Testis (tissue), 3 donors: Measurements from ENCODE around the gene GPC6. TPM values are rescaled to one million over a fixed set of nuclear protein-coding genes. Genes with fewer than 3 reads are reported as not detected.

Experiments used
- DNase-seq: peaks from one replicate; pipeline ENCODE4 v3.0.0-alpha.2; 2019
- H3K27ac ChIP-seq, 2 donors: fragments of 200-600 bp; sonication (generic); one replicate each; pipeline ENCODE4 v1.5.1; 2019
- H3K27me3 ChIP-seq: fragments of 200-600 bp; sonication (generic); one replicate; pipeline ENCODE4 v1.5.1; 2019
- H3K36me3 ChIP-seq: fragments of 200-600 bp; sonication (generic); one replicate; pipeline ENCODE4 v1.5.1; 2017; ENCODE audit warnings: low read depth; ENCODE audit errors: missing control alignments
- H3K4me1 ChIP-seq: fragments of 200-600 bp; sonication (generic); one replicate; pipeline ENCODE4 v1.5.1; 2019
- H3K4me3 ChIP-seq, 2 donors: fragments of 200-600 bp; sonication (generic); one replicate each; pipeline ENCODE4 v1.5.1; 2017 to 2019
- H3K9me3 ChIP-seq: fragments of 200-600 bp; sonication (generic); one replicate; pipeline ENCODE4 v1.5.1; 2017
- CTCF ChIP-seq, 3 experiments: fragments of 450-650 bp in 2 of 3; fragments of 200-600 bp in 1 of 3; sonication (generic) in 1 of 3; IDR thresholded peaks; one replicate each; pipeline ENCODE4 v1.5.1; 2016 to 2019; ENCODE audit warnings: antibody characterized with exemption in 3 of 3, mild to moderate bottlenecking in 2 of 3, moderate library complexity in 1 of 3
- POLR2A ChIP-seq: fragments of 450-650 bp; IDR thresholded peaks from one replicate; pipeline ENCODE4 v1.6.1; 2017; ENCODE audit warnings: antibody characterized with exemption, mild to moderate bottlenecking, moderate library complexity
- WGBS, 2 donors: methylation state at CpG; one replicate each; pipeline ENCODE4 v1.1.5; 2018; 5-methylcytosine and 5-hydroxymethylcytosine counted together
- intact Hi-C: fragments of 100-400 bp; cut with DNase I; formaldehyde crosslinking; loops from one replicate; pipeline ENCODE4 v1.15.1; 2023; ENCODE audit warnings: low total_unique reads
- polyA plus RNA-seq: library from polyadenylated mRNA; stranded (reverse); fragments of 350-450 nt; fragmentation: Illumina TruSeq; extraction: RNeasy Lipid Tissue Mini Kit (QIAGEN cat#74804); gene quantifications from one replicate; pipeline ENCODE4 v1.2.3, GENCODE V29; 2014; ENCODE audit warnings: low read depth, low replicate concordance; ENCODE audit not compliant: insufficient read depth
- total RNA-seq, 2 donors: library from RNA; depleted of rRNA; stranded (reverse); fragments of >200 nt; gene quantifications; one replicate each; pipeline ENCODE4 v1.2.3, GENCODE V29; 2016

The GPC6 gene
- total and polyA plus RNA-seq, 3 donors from 2014 or later, result 2.2 to 6.9 (median 4.3) TPM

DNA sequence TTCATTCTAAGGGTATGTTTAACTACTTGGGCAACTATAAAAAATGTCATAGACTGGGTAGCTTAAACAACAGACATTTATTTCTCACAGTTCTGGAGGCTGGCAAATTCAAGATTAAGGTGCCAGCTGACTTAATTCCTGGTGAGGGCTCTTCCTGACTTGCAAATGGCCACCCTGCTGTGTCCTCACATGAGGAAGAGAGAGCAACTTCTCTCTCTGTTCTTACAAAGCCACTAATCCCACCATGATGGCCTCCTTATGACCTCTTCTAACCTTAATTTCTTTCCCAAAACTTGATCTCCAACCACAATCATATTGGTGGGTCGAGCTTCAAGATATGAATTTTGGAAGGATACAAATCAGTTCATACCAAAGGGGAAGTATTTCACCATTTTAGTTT is 853.9 kb downstream of the GPC6 start:
- Histone ChIP-seq H3K36me3 (no peaks in the 10 kb centered on the region), H3K4me1 (no peaks in the 10 kb centered on the region), H3K4me3 (no peak overlapping the region), H3K27ac (no peak overlapping the region), H3K27me3 (no peaks in the 10 kb centered on the region), H3K9me3 (no peaks in the 10 kb centered on the region)
- TF ChIP-seq CTCF (IDR thresholded peaks at IDR 0.05), result no peak
- TF ChIP-seq POLR2A, result no peak
- intact Hi-C loops, result no loop called here
- 89 to 92% methylated on average over 1 of the region's 1 CpG for WGBS, 2 donors
- DNase-seq, result no peak

DNA sequence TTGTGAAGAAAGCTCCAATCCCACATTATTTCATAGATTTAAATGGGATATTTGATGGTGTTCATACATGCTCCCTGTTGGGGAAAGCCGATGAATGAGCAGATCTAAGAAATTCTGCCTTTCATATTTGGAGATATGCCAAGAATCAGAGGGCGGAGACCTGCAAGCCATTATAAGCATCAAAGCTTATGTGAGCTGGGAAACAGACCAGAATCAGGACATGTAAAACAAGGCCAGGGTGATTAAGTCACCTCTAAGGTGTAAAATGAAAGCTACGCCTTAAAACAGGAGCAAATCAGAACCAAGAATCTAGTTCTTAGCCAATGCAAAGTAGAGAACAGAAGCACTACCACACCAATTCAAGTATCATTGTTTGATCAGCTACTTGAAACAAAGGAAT is 860.5 kb downstream of the GPC6 start:
- H3K4me3 ChIP-seq, result no peak overlapping the region
- TF ChIP-seq CTCF (IDR thresholded peaks at IDR 0.05) (no peak), POLR2A (no peak)
- H3K9me3 ChIP-seq, result no peaks in the 10 kb centered on the region
- H3K27ac ChIP-seq, result no peak overlapping the region
- H3K36me3 ChIP-seq, result no peaks in the 10 kb centered on the region
- 86 to 90% methylated on average over 3 of the region's 3 CpGs for WGBS, 2 donors
- DNase-seq, result no peak
- H3K27me3 ChIP-seq, result no peaks in the 10 kb centered on the region
- intact Hi-C loops, result no loop called here
- H3K4me1 ChIP-seq, result no peaks in the 10 kb centered on the region

GRCh38 chr13:94088742-94089141 is 862.1 kb downstream of the GPC6 start:
- H3K4me1 ChIP-seq, result no peaks in the 10 kb centered on the region
- H3K36me3 ChIP-seq, result no peaks in the 10 kb centered on the region
- no peak for DNase-seq
- no peak overlapping the region for H3K27ac ChIP-seq
- WGBS, 2 donors, result 65 to 66% methylated on average over 4 of the region's 4 CpGs
- TF ChIP-seq CTCF (IDR thresholded peaks at IDR 0.05) (no peak), POLR2A (no peak)
- H3K27me3 ChIP-seq, result no peaks in the 10 kb centered on the region
- H3K9me3 ChIP-seq, result no peaks in the 10 kb centered on the region
- intact Hi-C loops, result no loop called here
- H3K4me3 ChIP-seq, result no peak overlapping the region

DNA sequence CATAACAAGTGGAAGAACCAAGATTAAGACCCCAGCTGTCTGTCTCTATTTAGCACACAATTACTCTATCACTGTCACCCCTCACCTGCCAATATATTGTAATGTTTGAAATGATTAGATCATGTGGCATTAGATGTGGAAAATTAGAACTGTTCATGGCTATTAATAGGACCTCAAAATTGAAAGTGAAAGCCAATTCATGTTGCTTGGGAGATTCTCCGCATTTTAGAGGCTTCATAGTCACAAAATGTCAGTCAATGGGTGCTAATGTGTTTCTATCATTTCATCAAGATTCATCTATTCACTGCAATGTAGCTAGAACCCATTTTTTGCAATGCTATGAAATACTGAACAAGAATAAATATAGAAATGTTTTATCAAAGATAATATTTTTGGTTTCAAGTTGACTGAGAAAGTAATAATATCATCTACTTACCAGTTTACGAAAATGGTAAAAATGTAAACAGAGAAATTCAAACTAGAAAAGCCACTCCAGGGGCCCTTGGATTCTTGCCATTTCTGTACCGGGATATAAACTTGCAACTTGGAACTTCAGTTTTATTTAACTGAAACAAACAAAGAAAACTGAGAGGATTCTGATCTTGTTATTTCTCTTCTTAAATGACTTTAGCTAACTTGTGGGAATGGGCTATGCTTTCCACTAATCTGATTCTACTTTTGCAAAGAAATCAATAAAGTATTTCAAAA is 864.3 kb downstream of the GPC6 start:
- H3K9me3 ChIP-seq, result no peaks in the 10 kb centered on the region
- H3K36me3 ChIP-seq, result no peaks in the 10 kb centered on the region
- DNase-seq, result no peak
- no peaks in the 10 kb centered on the region for H3K27me3 ChIP-seq
- 65 to 66% methylated on average over 3 of the region's 3 CpGs for WGBS, 2 donors
- intact Hi-C loops, result no loop called here
- H3K4me1 ChIP-seq, result no peaks in the 10 kb centered on the region
- H3K4me3 ChIP-seq, result no peak overlapping the region
- TF ChIP-seq POLR2A (no peak), CTCF (IDR thresholded peaks at IDR 0.05) (no peak)
- H3K27ac ChIP-seq, result no peak overlapping the region
